Psoas muscle (tissue), 8 donors: Measurements from ENCODE around the gene IQUB. TPM values are rescaled to one million over a fixed set of nuclear protein-coding genes. Genes with fewer than 3 reads are reported as not detected.

Experiments
- ATAC-seq, 4 donors: fragments of 200-7000 bp; cut with Tn5 transposase; one replicate each; pipeline ENCODE4 v1.9.1; 2020; ENCODE audit warnings: moderate library complexity in 3 of 4, mild to moderate bottlenecking in 2 of 4
- DNase-seq, 2 donors: peaks; one replicate each; pipeline ENCODE4 v3.0.0-alpha.2; 2020
- H3K27ac ChIP-seq: fragments of 200-600 bp; one replicate; pipeline ENCODE4 v1.8.0; 2022
- H3K27me3 ChIP-seq, 3 donors: fragments of 200-600 bp in 1 of 3; one replicate each; pipeline versions ENCODE4 v1.6.1 to v1.8.0; 2013 to 2022; ENCODE audit warnings: low read length in 2 of 3, mild to moderate bottlenecking in 2 of 3, moderate library complexity in 1 of 3; ENCODE audit not compliant: insufficient read depth in 3 of 3
- H3K36me3 ChIP-seq, 2 donors: fragments of 200-600 bp in 1 of 2; one replicate each; pipeline versions ENCODE4 v1.6.1 to v1.8.0; 2013 to 2022; ENCODE audit warnings: low read depth in 1 of 2, mild to moderate bottlenecking in 1 of 2, moderate library complexity in 1 of 2; ENCODE audit not compliant: insufficient read depth in 1 of 2
- H3K4me1 ChIP-seq: fragments of 200-600 bp; one replicate; pipeline ENCODE4 v1.8.0; 2022
- H3K4me3 ChIP-seq: fragments of 200-600 bp; one replicate; pipeline ENCODE4 v1.8.0; 2022; ENCODE audit warnings: mild to moderate bottlenecking
- H3K9me3 ChIP-seq: fragments of 200-600 bp; one replicate; pipeline ENCODE4 v1.8.0; 2022
- CTCF ChIP-seq: fragments of 200-600 bp; IDR thresholded peaks from one replicate; pipeline ENCODE4 v1.8.0; 2022; ENCODE audit warnings: antibody characterized with exemption
- WGBS, 3 donors: extraction: QIAGEN DNeasy Blood & Tissue Kit; methylation state at CpG; one replicate each; pipeline versions ENCODE4 v1.1.6 to v1.1.7; 2013; 5-methylcytosine and 5-hydroxymethylcytosine counted together
- intact Hi-C, 2 donors: fragments of 100-400 bp; cut with DNase I; formaldehyde crosslinking; loops; one replicate each; pipeline versions ENCODE4 v1.11.0 to v1.14.2; 2022
- polyA plus RNA-seq, 3 donors: library from polyadenylated mRNA; stranded (reverse); fragments of 200-250 nt; gene quantifications; one replicate each; pipeline ENCODE4 v1.2.3, GENCODE V29; 2013
- total RNA-seq, 4 donors: library from RNA; stranded (reverse); fragmentation: NEBNext Ultra II Directional in 2 of 4; extraction: Animal tissue kit (Norgen Biotek cat#: 25700) in 2 of 4; gene quantifications; one replicate each; pipeline versions ENCODE4 v1.2.1 to v1.2.4, GENCODE V29; 2021 to 2023
- donor health status: healthy with polysubstance abuse.
- donor health status: DM: no; HTN: no; CAD: no; lungs with moderate emphysema.
- donor health status: Bipolar disorder and iron deficiency.
- donor health status: healthy.
- donor health status: DM: yes; HTN: yes; CAD: no.
- donor health status: DM: no; HTN: no; CAD: no.
- donor health status: DM: no; HTN: no; CAD: no.
- donor health status: DM: yes; HTN: yes; CAD: no.

IQUB gene
- total and polyA plus RNA-seq, 7 donors, result 0.14 to 3.5 (median 0.47) TPM

GRCh38 chr7:123522066-123522465 is 12.3 kb downstream of the IQUB start:
- no peaks in the 10 kb centered on the region for H3K36me3 ChIP-seq
- no peak for DNase-seq
- WGBS, 3 donors, result 50 to 53% (median 52%) methylated on average over 2 of the region's 2 CpGs
- no peak for TF ChIP-seq CTCF
- no peak overlapping the region for H3K27ac ChIP-seq
- ATAC-seq, result no peak
- no peaks in the 10 kb centered on the region for H3K27me3 ChIP-seq
- H3K9me3 ChIP-seq, result no peaks in the 10 kb centered on the region
- H3K4me3 ChIP-seq, result no peak overlapping the region
- intact Hi-C loops, result no loop called here
- no peaks in the 10 kb centered on the region for H3K4me1 ChIP-seq

GRCh38 chr7:123505221-123505620 is 29.2 kb downstream of the IQUB start:
- no peak for DNase-seq
- H3K9me3 ChIP-seq, result no peaks in the 10 kb centered on the region
- H3K4me3 ChIP-seq, result no peak overlapping the region
- H3K36me3 ChIP-seq, result no peaks in the 10 kb centered on the region
- H3K27me3 ChIP-seq, result no peaks in the 10 kb centered on the region
- no peaks in the 10 kb centered on the region for H3K4me1 ChIP-seq
- no peak overlapping the region for H3K27ac ChIP-seq
- TF ChIP-seq CTCF, result no peak
- WGBS, 3 donors, result 94 to 98% (median 95%) methylated on average over 2 of the region's 2 CpGs
- no peak for ATAC-seq
- intact Hi-C loops, result no loop called here

DNA sequence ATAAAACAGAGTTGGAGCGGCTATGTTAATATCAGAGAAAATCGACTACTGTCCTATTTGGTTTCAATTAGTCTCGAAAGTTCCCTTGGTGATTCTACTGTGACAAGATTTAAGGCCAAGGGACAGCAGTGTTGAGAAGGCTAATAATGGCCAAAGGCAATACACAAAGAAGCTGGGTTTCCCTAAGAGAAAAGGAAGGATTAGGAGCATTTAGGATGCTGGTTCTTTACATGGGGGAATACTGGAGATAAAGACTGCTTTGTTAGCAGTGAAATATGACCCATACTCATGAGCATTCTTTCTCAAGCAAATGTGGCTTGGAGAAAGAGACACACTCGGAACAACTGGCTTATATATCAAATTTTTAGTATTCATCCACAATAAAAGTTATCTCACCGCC is 32.2 kb downstream of the IQUB start:
- Histone ChIP-seq H3K9me3 (no peaks in the 10 kb centered on the region), H3K36me3 (no peaks in the 10 kb centered on the region), H3K4me1 (no peaks in the 10 kb centered on the region), H3K27me3 (no peaks in the 10 kb centered on the region), H3K4me3 (no peak overlapping the region), H3K27ac (no peak overlapping the region)
- WGBS, 3 donors, result 47 to 56% (median 56%) methylated on average over 5 of the region's 5 CpGs
- TF ChIP-seq CTCF, result no peak
- intact Hi-C loops, result no loop called here
- no peak for DNase-seq
- ATAC-seq, result no peak

DNA sequence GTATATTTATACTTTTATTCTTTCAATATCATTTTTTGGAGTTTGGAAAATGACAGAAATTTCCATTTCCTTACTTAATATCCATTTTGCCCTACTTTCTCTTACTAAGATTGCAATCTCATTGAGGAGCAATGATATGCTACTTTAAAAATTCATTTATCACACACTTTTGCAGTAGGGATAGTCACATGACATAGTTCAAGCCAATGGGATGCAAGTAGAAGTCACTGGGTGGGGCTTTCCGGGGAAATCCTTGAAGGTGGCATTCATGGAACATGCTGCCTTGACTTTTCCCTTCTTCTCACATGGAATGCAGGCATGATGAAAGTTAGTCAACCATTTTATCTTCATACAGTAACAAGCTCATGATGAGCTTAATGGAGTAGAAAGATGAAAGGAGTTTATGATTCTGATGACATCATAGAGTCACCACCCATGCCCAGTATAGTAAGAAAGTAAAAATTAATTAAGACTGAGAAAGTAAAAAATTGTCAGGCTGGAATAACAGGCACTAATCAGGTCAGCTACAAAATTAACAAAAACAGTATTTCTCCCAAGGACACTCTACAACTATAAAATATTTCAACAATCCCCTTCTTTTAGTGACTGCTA is 33.4 kb downstream of the IQUB start:
- WGBS, 3 donors, result 92 to 98% (median 93%) methylated on average over 1 of the region's 1 CpG
- H3K9me3 ChIP-seq, result no peaks in the 10 kb centered on the region
- intact Hi-C loops, result no loop called here
- no peaks in the 10 kb centered on the region for H3K4me1 ChIP-seq
- DNase-seq, result no peak
- H3K27me3 ChIP-seq, result no peaks in the 10 kb centered on the region
- H3K36me3 ChIP-seq, result no peaks in the 10 kb centered on the region
- no peak for TF ChIP-seq CTCF
- no peak for ATAC-seq
- no peak overlapping the region for H3K4me3 ChIP-seq
- H3K27ac ChIP-seq, result no peak overlapping the region
